Measurements from ENCODE around the gene ARID1B. TPM values are rescaled to one million over a fixed set of nuclear protein-coding genes. Genes with fewer than 3 reads are reported as not detected.

Gene ARID1B
- total RNA-seq, 2 donors from 2014 or later: 53.1 to 69.5 TPM

DNA sequence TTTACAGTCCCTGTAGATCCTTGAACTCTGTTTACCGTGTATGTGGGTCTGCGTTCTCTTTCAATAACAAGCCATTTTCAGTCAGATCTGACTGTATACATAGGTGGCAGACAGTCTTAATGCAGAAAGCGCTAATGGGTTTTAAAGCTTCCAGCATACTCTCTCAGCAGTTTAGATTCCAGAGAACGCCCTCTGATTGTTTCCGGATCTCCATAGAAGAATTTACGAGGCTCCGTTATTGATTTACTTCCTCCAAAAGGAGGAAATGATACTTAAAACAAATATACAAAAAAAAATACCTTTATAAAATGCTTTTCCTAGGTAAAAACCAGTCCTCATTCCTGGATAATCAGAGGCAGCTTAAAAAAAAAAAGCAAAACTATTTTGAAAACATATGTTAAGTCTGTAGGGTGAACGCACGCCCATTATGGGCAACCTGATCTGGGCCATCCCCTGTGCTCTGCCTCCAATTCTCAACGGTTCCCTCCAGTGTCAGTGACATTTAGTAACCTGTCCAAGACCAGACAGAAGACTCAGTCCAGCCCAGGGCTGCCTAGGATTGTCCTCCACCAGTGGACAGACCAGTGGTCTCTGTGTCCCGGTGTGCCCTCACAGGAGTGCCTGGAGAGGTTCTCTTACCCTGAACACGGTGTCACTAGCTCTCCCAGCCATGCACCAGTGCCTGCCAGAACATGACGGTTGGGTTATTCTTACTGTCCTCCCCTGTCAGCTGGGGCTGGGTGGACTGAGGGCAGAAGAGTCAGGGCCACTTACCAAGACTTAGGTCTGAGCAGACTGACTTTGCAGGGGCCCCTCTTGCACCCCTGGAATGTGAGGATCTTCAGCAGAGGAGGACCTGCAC is 217.3 kb downstream of the ARID1B start:
- no peak for ATAC-seq
- Mint-ChIP-seq H3K9me3 (no peaks in the 10 kb centered on the region), H3K27ac (no peak overlapping the region), H3K36me3 (no peaks in the 10 kb centered on the region)
- DNase-seq (ENCODE audit: low spot score in 2 of 2): no peak

DNA sequence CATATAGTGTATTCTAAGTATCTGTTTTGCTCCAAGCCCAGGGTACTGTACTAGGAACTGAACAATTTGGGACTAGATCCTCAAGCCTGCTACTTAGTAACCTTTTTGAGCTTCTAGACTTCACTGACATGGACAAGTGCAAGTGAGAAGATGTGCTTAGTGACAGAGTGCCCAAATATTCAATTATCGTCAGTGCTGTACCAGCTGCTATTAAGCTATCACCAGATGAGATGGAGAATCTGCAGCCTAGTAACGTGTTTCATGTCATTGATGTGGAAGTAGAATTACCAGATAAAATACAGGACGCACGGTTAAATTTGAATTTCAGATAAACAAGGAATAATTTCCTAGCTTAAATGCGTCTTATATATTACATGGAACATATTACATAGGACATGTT is 218.3 kb downstream of the ARID1B start:
- H3K27ac Mint-ChIP-seq: no peak overlapping the region
- H3K9me3 Mint-ChIP-seq: no peaks in the 10 kb centered on the region
- DNase-seq (ENCODE audit: low spot score in 2 of 2) (no peak), ATAC-seq (no peak)
- H3K36me3 Mint-ChIP-seq: no peaks in the 10 kb centered on the region

DNA sequence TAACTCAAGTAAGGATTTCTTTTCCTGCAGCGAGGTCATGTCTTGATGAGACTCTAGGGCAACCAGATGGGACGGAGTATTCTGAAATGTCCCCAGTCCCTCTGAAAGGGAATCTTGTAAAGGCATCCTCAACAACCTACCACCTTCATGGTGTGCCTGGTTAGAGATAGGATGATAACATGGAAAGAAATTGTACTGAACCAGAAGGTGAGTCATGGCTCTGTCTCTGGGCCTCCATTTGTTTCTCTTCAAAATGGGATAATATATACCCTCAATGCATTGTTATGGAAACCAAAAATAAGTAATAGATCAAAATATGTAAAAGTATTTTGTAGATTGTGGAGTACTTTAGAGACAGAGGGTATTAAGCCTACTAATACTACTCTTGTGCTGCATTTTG is 219.1 kb downstream of the ARID1B start:
- no peaks in the 10 kb centered on the region for H3K36me3 Mint-ChIP-seq
- no peaks in the 10 kb centered on the region for H3K9me3 Mint-ChIP-seq
- ATAC-seq: no peak
- no peak for DNase-seq (ENCODE audit: low spot score in 2 of 2)
- no peak overlapping the region for H3K27ac Mint-ChIP-seq

DNA sequence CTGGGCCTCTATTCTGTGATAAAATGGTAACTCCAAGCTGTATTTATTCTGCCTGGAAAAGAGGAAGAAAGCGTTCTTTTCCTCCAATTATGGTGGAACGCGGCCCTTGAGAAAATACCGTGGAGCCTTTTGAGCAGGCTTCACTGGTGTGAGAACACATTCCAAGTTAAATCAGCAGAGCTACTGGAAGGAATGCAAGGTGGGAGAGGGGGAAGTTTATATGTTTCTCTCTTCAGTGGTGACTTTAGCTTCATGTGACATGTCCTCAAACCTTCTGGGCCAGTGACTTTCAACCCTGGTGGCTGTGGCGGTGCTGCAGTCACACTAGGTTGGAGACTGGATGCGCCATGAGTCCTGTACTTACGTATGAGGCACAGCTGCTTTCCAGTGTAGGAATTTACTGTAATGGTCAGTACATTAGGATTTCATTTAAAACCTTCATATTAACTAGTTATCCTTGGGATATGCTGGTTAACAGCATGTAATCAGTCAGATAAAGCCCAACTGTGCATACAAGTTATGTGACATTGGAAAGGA is 221.7 kb downstream of the ARID1B start:
- H3K27ac Mint-ChIP-seq: no peak overlapping the region
- no peaks in the 10 kb centered on the region for H3K36me3 Mint-ChIP-seq
- no peaks in the 10 kb centered on the region for H3K9me3 Mint-ChIP-seq
- DNase-seq (ENCODE audit: low spot score in 2 of 2) (no peak), ATAC-seq (no peak)

DNA sequence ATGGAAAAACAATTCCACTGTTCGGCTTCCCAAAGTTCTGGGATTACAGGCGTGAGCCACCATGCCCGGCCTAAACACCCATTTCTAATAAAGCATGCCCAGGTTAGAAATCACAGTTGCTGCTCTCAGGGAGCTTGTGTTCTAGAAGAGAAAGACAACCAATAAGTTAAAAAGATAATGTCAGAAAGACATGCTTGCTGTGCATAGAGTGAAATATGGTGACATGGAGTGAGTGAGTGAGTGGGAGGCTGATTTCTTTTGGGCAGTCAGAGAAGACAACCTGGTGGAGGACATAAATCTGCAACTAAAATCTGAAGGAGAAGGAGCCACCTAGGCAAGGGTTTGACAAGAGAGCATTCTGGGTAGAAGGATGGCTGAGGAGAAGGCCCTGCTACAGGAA is 222.6 kb downstream of the ARID1B start:
- peak overlapping the region in 1 of 2 donors; percentile 34 for H3K27ac Mint-ChIP-seq
- DNase-seq (ENCODE audit: low spot score in 2 of 2) (no peak), ATAC-seq (no peak)
- no peaks in the 10 kb centered on the region for H3K9me3 Mint-ChIP-seq
- no peaks in the 10 kb centered on the region for H3K36me3 Mint-ChIP-seq

DNA sequence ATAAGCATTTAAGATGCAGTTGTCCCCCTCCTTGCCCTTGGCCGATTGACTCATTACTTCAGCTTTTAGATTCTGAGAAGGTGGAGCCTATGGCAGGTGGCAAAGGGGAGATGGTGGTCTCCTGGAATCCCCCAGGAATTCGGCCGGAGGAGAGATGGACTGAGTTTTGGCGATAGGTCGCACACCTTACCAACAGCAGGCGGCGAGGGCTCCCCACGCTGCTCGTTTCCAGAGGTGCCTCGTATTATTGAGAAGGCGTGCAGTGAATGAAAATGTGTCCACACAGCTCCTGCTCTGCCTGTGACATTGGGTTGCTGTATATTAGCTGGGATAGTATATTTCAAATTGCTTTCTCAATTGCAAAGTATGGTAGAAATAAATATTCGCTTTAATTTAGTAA is 224.5 kb downstream of the ARID1B start:
- Mint-ChIP-seq H3K36me3 (no peaks in the 10 kb centered on the region), H3K9me3 (no peaks in the 10 kb centered on the region), H3K27ac (no peak overlapping the region)
- DNase-seq (ENCODE audit: low spot score in 2 of 2) (no peak), ATAC-seq (no peak)

DNA sequence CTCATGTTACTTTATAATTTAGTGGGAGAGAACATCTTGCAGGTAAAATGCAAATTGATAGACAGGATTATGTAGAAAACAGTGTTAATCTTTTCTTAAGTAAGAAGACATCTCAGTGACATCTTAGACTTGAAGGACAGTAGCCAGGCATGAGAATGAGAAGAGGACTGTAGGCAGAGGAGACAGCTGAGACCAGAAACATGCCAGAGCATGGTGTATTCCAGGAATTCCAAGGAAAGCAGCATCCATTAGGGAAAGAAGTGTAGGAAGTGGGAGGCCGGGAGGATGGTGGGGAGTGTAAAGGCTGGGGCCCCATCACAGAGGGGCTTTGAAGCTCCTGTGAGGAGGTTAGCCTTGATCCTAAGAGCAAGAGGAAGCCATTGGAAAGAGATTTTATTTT is 225.6 kb downstream of the ARID1B start:
- no peaks in the 10 kb centered on the region for H3K9me3 Mint-ChIP-seq
- ATAC-seq: no peak
- no peak overlapping the region for H3K27ac Mint-ChIP-seq
- no peak for DNase-seq (ENCODE audit: low spot score in 2 of 2)
- H3K36me3 Mint-ChIP-seq: no peaks in the 10 kb centered on the region

DNA sequence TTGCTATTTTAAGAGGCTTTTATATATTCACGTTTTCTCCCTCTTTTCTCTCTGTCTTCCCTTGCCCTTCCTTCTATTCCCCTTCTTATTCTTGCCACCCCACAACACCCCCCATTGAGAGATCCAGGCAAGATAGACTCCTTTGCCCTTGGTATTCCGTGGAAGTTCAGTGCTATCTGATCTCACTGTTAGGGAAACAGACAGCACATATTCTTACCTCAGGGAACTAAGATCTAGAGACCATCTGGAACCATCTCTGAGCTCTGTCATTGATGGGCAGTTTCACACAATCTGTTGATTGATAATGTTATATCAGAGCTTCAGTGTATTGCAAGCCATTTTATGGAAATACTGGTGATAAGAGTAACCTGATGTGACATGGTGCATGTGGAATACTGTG is 228.8 kb downstream of the ARID1B start:
- DNase-seq (ENCODE audit: low spot score in 2 of 2) (no peak), ATAC-seq (no peak)
- no peak overlapping the region for H3K27ac Mint-ChIP-seq
- H3K9me3 Mint-ChIP-seq: no peaks in the 10 kb centered on the region
- peaks cover 0 to 4% of the 10 kb centered on the region in 2 donors for H3K36me3 Mint-ChIP-seq

DNA sequence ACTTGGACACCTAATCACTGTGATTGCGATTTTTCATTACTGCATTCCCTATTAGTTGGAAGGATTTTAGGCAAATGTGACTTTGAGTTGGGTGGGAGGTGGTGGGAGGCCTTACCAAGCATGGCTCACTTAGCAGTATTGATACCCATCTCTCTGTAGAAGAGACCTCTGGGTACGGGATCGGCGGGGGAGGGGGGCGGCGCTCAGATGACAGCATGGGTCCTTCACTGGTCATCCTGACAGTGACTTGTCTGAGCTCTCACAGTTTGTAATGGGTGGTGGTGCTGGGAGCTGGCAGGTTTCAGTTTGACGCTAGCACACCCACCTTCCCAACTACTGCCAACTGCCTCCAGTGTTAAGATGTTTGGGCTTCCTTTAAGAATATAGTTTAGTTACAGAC is 231.4 kb downstream of the ARID1B start:
- Mint-ChIP-seq H3K27ac (no peak overlapping the region), H3K36me3 (peaks cover 0 to 12% of the 10 kb centered on the region in 2 donors), H3K9me3 (no peaks in the 10 kb centered on the region)
- DNase-seq (ENCODE audit: low spot score in 2 of 2): no peak
- ATAC-seq: no peak

DNA sequence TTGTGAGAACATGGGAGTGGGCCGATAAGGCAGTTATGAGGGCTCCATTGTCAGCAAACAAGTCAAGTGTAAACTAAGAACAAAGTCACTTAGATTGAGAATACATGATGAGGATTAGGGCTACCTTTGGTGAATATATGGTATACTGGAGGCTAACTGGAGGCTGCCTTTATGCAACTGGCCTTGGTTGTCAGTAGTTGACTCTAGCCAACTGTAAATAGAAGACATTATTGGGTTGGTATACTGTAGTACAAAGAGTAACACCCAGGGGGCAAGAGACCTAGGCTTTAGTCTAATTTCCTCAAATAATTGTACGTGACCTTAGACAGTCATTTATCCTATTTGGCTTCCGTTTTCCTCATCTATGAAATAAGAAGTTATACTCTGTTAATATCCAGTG is 235.2 kb downstream of the ARID1B start:
- Mint-ChIP-seq H3K9me3 (no peaks in the 10 kb centered on the region), H3K36me3 (peaks cover 0 to 12% of the 10 kb centered on the region in 2 donors), H3K27ac (no peak overlapping the region)
- ATAC-seq (no peak), DNase-seq (ENCODE audit: low spot score in 2 of 2) (no peak)

DNA sequence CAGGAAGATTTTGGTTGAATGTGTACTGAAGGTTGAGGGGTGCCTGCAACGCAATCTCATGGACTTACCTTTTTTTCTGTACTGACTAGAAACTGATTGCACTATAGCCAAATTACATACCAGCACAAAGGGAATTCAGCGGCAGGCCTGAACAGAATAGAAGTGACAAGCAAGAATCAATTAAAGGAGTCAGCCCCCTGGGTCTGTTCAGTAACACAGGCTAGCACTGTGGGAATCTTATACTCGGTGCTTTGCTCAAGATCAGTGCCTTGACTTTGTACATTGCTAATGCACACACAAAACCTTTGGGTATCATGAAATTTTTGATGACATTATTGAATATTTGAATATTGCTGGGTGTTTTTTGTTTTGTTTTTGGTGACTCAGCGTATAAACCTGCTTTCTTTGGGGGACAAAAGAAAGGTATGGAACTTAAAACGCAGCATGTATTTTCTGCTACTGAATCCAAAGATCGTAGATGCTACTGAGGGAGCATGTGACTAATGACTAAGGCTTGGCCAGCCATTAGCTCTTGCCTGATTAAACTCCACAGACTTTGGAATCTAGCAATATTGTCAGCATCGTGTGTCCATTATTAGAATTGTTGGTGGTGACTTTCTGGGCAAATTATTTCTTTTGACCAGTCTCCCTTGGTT is 236.6 kb downstream of the ARID1B start:
- DNase-seq (ENCODE audit: low spot score in 2 of 2): no peak
- Mint-ChIP-seq H3K9me3 (no peaks in the 10 kb centered on the region), H3K36me3 (peaks cover 0 to 12% of the 10 kb centered on the region in 2 donors), H3K27ac (no peak overlapping the region)
- no peak for ATAC-seq

DNA sequence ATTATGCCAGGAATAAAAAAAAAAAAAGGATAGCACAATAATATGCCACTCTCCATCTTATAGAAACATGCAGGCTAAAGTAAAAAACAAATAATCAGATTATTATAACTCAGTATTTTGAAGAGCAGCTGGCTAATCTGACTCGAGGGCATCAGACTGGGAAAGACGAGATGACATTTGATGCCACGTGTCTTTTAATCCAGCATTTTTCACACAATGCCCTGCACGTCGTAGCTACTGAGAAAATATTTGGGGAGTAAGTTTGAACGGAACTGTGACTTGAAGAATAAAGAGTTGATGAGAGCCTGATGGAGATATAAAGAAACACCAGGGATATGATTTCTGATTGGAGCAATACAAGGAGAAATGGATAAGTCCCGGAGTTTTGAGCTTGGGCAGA is 237.7 kb downstream of the ARID1B start:
- no peak for DNase-seq (ENCODE audit: low spot score in 2 of 2)
- Mint-ChIP-seq H3K27ac (no peak overlapping the region), H3K9me3 (no peaks in the 10 kb centered on the region), H3K36me3 (peaks cover 0 to 12% of the 10 kb centered on the region in 2 donors)
- no peak for ATAC-seq

DNA sequence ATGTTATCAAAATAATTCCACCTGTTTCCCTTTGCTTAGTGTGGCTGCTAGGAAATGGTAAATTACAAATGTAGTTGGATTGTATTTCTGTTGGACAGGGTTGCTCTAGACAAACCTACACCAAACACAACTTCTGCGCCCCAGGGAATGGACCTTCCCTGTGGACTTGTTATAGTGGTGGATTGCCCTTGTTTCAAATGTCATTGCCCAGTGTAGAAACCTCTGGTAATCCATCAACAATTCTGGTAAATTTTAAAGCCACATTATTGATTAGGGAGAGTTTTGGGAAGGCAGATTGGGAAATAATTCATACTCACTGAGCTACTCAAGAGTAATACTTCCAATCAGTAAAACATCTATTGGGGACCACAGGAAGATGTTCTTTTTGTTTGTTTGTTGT is 239.8 kb downstream of the ARID1B start:
- ATAC-seq: no peak
- H3K27ac Mint-ChIP-seq: no peak overlapping the region
- no peaks in the 10 kb centered on the region for H3K9me3 Mint-ChIP-seq
- no peak for DNase-seq (ENCODE audit: low spot score in 2 of 2)
- H3K36me3 Mint-ChIP-seq: peaks cover 0 to 2% of the 10 kb centered on the region in 2 donors

DNA sequence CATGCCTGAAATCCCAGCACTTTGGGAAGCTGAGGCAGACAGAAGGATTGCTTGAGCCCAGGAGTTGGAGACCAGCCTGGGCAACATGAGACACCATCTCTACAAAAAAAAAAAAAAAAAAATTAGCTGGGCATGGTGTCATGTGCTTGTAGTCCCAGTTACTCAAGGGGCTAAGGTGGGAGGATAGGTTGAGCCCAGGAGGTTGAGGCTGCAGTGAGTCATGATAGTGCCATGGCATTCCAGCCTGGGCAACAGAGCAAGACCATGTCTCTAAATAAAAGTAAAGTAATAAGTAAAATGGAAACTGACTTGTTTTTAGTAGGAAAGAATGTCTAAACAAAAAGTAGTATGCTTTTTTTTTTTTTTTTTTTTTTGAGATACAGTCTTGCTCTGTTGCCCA is 240.7 kb downstream of the ARID1B start:
- DNase-seq (ENCODE audit: low spot score in 2 of 2): no peak
- Mint-ChIP-seq H3K9me3 (no peaks in the 10 kb centered on the region), H3K36me3 (no peaks in the 10 kb centered on the region), H3K27ac (peak overlapping the region; percentile 4 to 98)
- no peak for ATAC-seq

DNA sequence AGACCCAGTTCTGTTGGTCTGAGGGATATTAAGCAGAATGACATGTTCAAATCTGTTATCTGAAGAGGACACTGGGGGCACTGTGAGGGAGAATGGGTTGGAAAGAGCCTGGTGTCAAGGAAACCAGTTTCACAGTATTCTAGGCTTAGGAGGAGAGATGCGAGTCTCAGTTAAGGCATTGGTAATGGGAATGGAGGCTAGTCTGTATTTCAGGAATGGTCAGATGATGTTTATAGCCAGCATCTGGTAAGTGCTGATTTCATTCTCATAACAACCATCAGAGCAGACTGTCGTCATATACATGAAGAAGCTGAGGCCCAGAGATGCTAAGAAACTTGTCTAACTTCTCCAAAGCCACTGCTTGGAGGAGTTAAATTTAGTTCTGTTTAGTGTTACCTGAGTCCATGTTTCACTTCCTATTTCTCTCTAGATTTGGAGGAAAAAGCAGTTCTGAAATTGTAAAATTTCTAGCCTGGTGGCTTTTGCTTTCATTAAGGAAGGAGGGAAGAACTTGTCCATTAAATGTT is 242.0 kb downstream of the ARID1B start:
- Mint-ChIP-seq H3K9me3 (no peaks in the 10 kb centered on the region), H3K27ac (peak overlapping the region; percentile 4 to 98), H3K36me3 (no peaks in the 10 kb centered on the region)
- ATAC-seq: no peak
- DNase-seq (ENCODE audit: low spot score in 2 of 2): no peak

DNA sequence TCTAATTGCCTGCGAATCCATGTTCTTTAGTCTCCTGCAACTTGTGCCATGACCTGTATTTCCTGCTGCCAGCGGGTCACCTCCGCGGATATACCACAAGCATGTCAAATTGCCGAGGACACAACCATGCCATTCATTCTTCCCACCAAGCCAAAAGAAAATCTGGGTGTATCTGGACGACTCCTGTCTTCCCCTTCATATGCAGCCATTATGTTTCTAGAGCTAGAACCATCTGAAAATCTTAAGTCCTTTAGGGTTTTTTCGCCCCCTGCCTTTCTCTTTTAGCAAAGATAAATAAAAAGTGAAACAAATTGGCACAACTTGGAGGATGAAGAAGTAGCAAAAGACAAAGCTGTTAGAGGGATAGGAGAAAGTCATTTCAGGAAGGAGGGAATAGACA is 242.6 kb downstream of the ARID1B start:
- H3K27ac Mint-ChIP-seq: peak overlapping the region; percentile 91 to 98
- ATAC-seq (no peak), DNase-seq (ENCODE audit: low spot score in 2 of 2) (no peak)
- no peaks in the 10 kb centered on the region for H3K9me3 Mint-ChIP-seq
- H3K36me3 Mint-ChIP-seq: peaks cover 0 to under 1% of the 10 kb centered on the region in 2 donors

DNA sequence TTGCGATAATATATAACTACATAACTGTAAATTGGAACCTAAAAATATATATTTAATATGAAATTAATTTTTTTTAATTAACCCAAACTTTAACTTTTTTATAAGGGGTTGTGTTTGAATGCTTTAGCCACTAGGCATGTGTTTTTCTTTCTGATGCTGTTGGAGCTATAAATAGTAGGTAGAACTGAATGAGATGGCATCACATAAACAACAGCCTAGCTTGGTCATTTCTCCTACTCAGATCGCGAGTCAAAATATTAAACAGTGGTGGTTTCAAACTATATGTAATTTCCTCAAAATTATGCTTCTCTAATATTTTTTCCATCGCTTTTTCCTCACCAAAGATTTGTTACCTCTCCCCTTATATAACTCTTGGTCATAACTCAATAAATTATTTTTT is 243.2 kb downstream of the ARID1B start:
- DNase-seq (ENCODE audit: low spot score in 2 of 2): no peak
- Mint-ChIP-seq H3K9me3 (no peaks in the 10 kb centered on the region), H3K27ac (peak overlapping the region; percentile 94 to 98), H3K36me3 (peaks cover 0 to 7% of the 10 kb centered on the region in 2 donors)
- ATAC-seq: no peak
